ENCODE data around the gene TNFSF15. TPM values are rescaled to one million over a fixed set of nuclear protein-coding genes. Genes with fewer than 3 reads are reported as not detected.

TNFSF15 gene
- total RNA-seq, 1 experiment from 2014 or later = 0.03 TPM

DNA sequence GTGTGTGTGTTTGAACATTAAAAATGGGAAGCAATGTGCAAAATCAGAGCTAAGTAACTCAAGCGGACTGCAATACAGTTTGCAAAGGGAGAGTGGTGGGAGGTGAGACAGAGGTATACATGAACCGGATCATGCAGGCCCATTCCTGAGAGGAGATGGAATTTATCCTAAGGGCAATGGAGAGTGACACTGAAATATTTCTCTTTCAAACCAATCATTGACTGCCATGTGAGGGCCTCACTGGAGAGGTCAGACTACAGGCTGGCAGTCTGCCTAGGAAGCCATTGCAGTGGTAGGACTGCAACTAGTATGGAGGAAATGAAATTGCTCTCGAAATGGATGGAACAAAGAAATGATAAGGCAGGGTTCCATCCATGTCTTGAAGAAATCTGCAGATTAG, 34.8 kb downstream of the TNFSF15 start:
- H3K36me3 ChIP-seq (ENCODE audit: control insufficient read depth, insufficient read depth, low read length) = no peaks in the 10 kb centered on the region
- no TSS peak for BruUV-seq (replicated peaks)
- ChIA-PET CTCF (no interaction called here), POLR2A (no interaction called here)
- DNase-seq (ENCODE audit: low read depth, low spot score) = no peak
- H3K9me3 ChIP-seq (ENCODE audit: control insufficient read depth, insufficient read depth, low read depth, low read length) = no peaks in the 10 kb centered on the region
- no peak overlapping the region for H3K4me3 ChIP-seq (ENCODE audit: low read depth in 2 of 2, low read length in 2 of 2)
- intact Hi-C loops (cut with micrococcal nuclease; ENCODE audit: unreplicated experiment) (no loop called here), in situ Hi-C loops (cut with HindIII; ENCODE audit: low pct_unique_long_range_greater_than_20kb, low sequenced_read_pairs) (no loop called here)
- TF ChIP-seq TCF7L2 (IDR thresholded peaks at IDR 0.05; ENCODE audit: low read depth, low read length) (no peak), SIN3A (IDR thresholded peaks at IDR 0.05; ENCODE audit: borderline replicate concordance, insufficient read depth, low read depth, low read length) (no peak), REST (IDR thresholded peaks at IDR 0.05; ENCODE audit: insufficient read depth in 1 of 2, low read depth in 2 of 2, low read length in 1 of 2) (no peak), POLR2AphosphoS5 (IDR thresholded peaks at IDR 0.05; ENCODE audit: low read depth, low read length) (no peak)
- TF ChIP-seq, protein P1, sequence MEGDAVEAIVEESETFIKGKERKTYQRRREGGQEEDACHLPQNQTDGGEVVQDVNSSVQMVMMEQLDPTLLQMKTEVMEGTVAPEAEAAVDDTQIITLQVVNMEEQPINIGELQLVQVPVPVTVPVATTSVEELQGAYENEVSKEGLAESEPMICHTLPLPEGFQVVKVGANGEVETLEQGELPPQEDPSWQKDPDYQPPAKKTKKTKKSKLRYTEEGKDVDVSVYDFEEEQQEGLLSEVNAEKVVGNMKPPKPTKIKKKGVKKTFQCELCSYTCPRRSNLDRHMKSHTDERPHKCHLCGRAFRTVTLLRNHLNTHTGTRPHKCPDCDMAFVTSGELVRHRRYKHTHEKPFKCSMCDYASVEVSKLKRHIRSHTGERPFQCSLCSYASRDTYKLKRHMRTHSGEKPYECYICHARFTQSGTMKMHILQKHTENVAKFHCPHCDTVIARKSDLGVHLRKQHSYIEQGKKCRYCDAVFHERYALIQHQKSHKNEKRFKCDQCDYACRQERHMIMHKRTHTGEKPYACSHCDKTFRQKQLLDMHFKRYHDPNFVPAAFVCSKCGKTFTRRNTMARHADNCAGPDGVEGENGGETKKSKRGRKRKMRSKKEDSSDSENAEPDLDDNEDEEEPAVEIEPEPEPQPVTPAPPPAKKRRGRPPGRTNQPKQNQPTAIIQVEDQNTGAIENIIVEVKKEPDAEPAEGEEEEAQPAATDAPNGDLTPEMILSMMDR (IDR thresholded peaks at IDR 0.05) = no peak
- H3K4me1 ChIP-seq (ENCODE audit: control insufficient read depth, insufficient read depth, low read length) = no peaks in the 10 kb centered on the region
- H3K27ac ChIP-seq (ENCODE audit: low read length) = no peak overlapping the region
- ATAC-seq = no peak
- no peaks in the 10 kb centered on the region for H3K27me3 ChIP-seq (ENCODE audit: control insufficient read depth, insufficient read depth, low read length)

- ATAC-seq = no peak
- CTCF ChIA-PET = no interaction called here
- TF ChIP-seq TCF7L2 (IDR thresholded peaks at IDR 0.05; ENCODE audit: low read depth, low read length) (no peak), SIN3A (IDR thresholded peaks at IDR 0.05; ENCODE audit: borderline replicate concordance, insufficient read depth, low read depth, low read length) (no peak), POLR2AphosphoS5 (IDR thresholded peaks at IDR 0.05; ENCODE audit: low read depth, low read length) (no peak), REST (IDR thresholded peaks at IDR 0.05; ENCODE audit: insufficient read depth in 1 of 2, low read depth in 2 of 2, low read length in 1 of 2) (no peak)
- TF ChIP-seq, protein P1 (IDR thresholded peaks at IDR 0.05) = no peak
Observed at GRCh38 chr9:114769624-114770023, 36.2 kb downstream of the TNFSF15 start.

More at GRCh38 chr9:114769624-114770023, 36.2 kb downstream of the TNFSF15 start:
- no TSS peak for BruUV-seq (replicated peaks)
- H3K9me3 ChIP-seq (ENCODE audit: control insufficient read depth, insufficient read depth, low read depth, low read length) = no peaks in the 10 kb centered on the region
- H3K36me3 ChIP-seq (ENCODE audit: control insufficient read depth, insufficient read depth, low read length) = no peaks in the 10 kb centered on the region
- no peaks in the 10 kb centered on the region for H3K4me1 ChIP-seq (ENCODE audit: control insufficient read depth, insufficient read depth, low read length)
- POLR2A ChIA-PET = no interaction called here
- DNase-seq (ENCODE audit: low read depth, low spot score) = no peak
- in situ Hi-C loops (cut with HindIII; ENCODE audit: low pct_unique_long_range_greater_than_20kb, low sequenced_read_pairs) = no loop called here
- no peaks in the 10 kb centered on the region for H3K27me3 ChIP-seq (ENCODE audit: control insufficient read depth, insufficient read depth, low read length)
- no peak overlapping the region for H3K4me3 ChIP-seq (ENCODE audit: low read depth in 2 of 2, low read length in 2 of 2)
- no peak overlapping the region for H3K27ac ChIP-seq (ENCODE audit: low read length)
- intact Hi-C loops (cut with micrococcal nuclease; ENCODE audit: unreplicated experiment) = no loop called here

Measured in Panc1 (cell line).